HPDE6-E6E7 (cell line): Measurements from ENCODE around the gene ITPR3.

Experiments
- DNase-seq: peaks from one replicate; pipeline ENCODE4 v3.0.0; 2011; ENCODE audit warnings: missing footprints; ENCODE audit errors: extremely low spot score

ITPR3 gene

GRCh38 chr6:33737267-33738026, 116.3 kb downstream of the ITPR3 start:
- no peak for DNase-seq

DNA sequence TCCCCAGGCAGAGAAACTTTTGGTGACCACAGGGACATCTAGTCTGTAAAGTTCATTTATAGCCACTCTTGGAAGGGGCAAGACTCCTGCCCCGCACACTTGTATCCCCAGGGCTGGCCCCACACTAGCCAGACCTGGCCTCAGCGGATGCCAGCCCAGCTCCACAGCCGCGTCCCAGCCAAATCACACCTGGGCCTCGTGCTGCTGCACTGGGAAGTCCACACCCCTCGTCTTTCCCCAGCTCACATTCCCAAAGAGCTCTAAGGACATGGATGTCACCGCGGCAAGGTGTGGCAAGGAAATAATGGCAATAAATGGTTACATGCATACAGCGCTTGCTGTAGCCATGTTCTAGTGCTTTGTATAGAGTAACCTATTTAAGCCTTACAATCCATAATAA, 117.0 kb downstream of the ITPR3 start:
- no peak for DNase-seq

DNA sequence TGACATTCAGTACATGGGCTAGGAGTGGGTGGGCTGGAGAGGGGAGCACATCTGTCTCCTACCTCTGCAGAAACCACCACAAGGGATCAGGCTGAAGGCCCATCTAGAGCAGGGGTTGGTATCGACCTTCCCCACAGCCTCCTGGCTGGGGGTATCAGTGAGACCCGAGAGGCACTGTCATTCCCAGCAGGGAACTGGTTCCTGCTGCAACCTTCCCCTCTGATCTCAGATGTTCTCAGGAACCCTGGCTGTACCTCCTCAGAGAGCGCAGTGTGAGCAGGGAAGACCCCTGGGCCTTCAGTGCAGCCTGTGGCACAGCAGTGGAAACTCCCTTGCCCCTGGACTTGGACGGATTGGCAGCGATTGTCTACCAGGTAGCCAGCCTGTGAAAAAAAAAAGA, 117.8 kb downstream of the ITPR3 start:
- DNase-seq = no peak

DNA sequence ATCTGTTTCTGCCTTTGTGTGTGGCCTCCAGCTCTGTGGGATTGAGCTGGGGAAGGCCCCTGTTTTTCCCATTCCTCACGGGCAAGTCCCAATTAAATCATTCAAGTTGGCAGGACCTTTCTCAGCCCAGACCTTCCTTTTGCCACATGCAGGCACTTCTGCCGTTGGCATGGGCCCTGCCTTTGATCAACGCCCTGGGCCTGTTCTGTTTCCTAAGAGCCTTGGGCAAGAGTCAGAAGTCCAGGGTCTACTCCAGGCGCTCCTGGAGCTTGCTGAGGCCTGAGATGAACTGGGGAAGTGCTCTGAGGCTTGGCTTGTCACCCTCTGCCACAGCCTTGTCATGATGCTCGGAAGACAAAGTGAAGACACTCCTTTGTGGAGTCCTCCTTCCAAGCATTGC, 118.4 kb downstream of the ITPR3 start:
- DNase-seq = no peak

DNA sequence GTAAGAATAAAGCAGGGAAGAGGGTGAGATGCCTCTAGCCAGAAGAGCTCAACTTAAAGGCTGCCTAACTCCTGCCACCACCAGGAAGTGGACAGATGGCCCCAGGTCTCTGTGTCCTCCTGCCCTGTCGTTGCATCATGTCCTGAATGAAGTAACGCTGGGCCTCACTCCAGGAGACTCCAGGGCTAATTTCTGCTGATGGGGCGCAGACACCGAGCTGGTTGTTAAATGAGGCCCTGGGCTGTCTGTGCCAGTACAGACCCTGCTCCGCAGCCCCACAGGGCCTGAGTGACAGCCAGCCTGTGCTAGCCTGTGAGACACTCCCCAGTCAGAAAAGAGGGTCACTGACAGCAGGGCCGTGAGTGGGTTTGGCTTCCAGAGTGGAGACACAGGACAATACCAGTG, 119.1 kb downstream of the ITPR3 start:
- DNase-seq = no peak

DNA sequence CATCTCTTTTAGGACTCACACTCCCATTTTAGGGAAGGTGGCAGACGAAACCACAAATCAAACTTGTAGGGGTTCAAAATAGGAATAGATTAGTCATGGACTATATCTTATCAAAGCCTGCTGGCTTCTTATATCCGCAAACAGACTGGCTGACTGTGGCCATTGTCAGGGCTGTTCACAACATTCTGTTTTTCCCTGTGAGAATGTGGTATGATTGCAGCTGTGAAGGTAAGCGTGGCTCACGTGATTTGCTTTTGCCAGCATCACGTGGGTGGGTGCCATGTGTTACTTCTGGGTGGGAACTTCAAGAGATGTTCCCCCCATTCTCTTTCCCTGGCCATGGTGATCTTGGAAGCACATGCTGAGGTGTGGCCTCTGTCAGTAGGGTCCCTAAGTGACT, 119.7 kb downstream of the ITPR3 start:
- DNase-seq = no peak

DNA sequence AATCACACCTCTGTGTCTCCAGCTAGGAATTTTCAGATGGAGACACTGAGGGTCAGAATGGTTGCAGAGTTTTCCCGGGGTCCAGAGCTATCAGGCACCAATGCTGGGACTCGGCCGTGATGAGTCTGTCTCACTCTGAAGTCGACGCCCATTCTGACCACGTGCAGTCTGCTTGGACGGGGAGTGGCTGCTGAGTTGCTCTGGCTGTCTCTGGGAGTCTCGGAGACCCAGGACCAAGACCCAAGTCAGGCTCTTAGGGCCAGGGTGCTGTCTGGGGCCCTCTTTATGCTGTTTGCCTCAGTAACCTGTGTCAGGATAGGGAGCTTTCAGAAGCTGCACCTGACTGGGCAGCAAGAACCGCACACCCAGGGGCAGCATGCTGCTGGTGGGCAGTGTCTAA, 121.0 kb downstream of the ITPR3 start:
- no peak for DNase-seq

GRCh38 chr6:33742837-33743236, 121.7 kb downstream of the ITPR3 start:
- no peak for DNase-seq

DNA sequence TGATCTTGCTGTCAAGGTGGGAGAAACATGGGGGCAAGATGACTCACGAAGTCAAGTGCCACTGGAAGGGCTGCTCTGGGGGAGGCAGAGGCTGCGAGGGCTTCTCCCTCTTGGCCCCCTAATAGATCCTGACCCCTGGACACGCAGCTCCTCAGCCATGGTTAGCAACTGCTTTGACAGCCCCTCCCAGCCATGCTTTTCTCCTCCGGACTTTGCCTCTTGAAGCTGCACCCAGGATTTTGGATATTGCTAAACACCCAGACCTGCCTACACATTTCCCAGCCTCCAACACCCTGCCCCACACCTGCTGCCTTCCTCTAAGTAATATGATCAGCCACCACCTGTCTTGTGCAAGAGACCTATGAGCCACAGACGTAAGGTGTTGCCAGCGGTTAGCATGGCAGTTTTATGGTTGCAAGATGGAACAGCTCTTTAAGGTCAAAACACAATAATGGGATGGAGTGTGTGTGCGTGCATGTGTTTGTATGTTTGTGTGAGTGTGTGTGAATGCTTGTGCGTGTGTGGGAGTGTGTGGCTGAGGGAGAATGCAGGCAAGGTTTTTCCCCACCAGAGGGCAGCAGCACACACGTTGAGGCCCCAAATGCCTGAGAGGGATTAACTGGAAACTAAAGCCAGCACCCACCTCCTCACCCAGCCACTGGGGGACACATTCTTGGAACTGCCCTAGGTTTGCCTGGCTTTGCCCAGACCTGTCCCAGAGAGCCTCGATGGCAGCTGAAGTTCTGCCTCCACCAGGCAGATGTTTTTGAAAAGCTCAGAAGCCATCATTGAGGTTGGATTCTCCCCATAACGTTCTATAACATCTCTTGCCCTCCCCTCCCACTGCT, 123.1 kb downstream of the ITPR3 start:
- DNase-seq = peak; percentile 87

- DNase-seq = no peak
Observed at GRCh38 chr6:33744895-33745546, 123.9 kb downstream of the ITPR3 start.

DNA sequence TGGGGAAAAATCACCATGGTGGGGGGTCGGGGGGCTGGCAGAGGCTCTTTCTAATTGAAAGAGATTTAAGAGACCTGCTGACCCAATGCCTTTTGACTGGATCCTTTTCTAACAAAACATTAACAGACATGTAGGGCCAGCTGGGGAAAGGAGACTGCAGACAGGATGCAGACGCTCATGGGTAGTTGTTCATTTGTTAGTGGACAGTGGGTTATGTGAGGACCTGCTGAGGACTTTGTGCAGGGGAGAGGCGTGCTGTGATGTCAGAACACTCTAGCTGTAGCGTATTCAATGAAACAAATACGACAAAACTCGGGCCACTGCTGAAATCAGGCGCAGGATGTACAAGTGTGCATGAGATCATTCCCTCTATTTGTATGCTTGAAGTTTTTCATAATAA, 124.4 kb downstream of the ITPR3 start:
- no peak for DNase-seq
